Naive thymus-derived CD4-positive, alpha-beta T cell (primary cell): ENCODE results near the gene DYSF. TPM values are rescaled to one million over a fixed set of nuclear protein-coding genes. Genes with fewer than 3 reads are reported as not detected.

ENCODE experiments used
- ATAC-seq: fragments of 150-1000 bp; cut with Tn5 transposase; 2 replicates; pipeline ENCODE4 v1.10.0; 2021; ENCODE audit warnings: mild to moderate bottlenecking, moderate library complexity
- CTCF ChIA-PET: fragments of 350-600 bp; sonication (Branson Sonifier 250); formaldehyde crosslinking; loops from one replicate; lab custom pipeline; 2021; ENCODE audit warnings: antibody characterized with exemption; lab: Charles Lee
- POLR2A ChIA-PET: fragments of 350-600 bp; sonication (Branson Sonifier 250); formaldehyde crosslinking; loops from one replicate; lab custom pipeline; 2021; ENCODE audit warnings: antibody characterized with exemption, inconsistent platforms; lab: Charles Lee
- DNase-seq, 9 donors: peaks; one replicate each; pipeline versions ENCODE4 v3.0.0 to v3.0.0-alpha.2; 2020 to 2022; ENCODE audit warnings: mixed read lengths in 1 of 9
- H3K27ac ChIP-seq: one replicate; pipeline ENCODE4 v1.7.0; 2013; ENCODE audit warnings: mild to moderate bottlenecking, low read depth, low read length, moderate library complexity
- H3K27me3 ChIP-seq, 2 donors: one replicate each; pipeline ENCODE4 v1.7.0; 2013; ENCODE audit warnings: low read length in 2 of 2, mild to moderate bottlenecking in 2 of 2, moderate library complexity in 2 of 2; ENCODE audit not compliant: control insufficient read depth in 2 of 2, insufficient read depth in 2 of 2
- H3K36me3 ChIP-seq, 3 experiments: 1 replicate in 2 of 3; 2 replicates in 1 of 3; pipeline ENCODE4 v1.7.0; 2013; ENCODE audit warnings: low read length in 3 of 3, mild to moderate bottlenecking in 3 of 3, moderate library complexity in 1 of 3; ENCODE audit not compliant: insufficient read depth in 3 of 3, control insufficient read depth in 2 of 3
- H3K4me1 ChIP-seq, 2 donors: one replicate each; pipeline ENCODE4 v1.7.0; 2013; ENCODE audit warnings: low read length in 2 of 2, mild to moderate bottlenecking in 2 of 2, moderate library complexity in 1 of 2; ENCODE audit not compliant: control insufficient read depth in 2 of 2, insufficient read depth in 2 of 2
- H3K4me3 ChIP-seq: 2 replicates; pipeline ENCODE4 v1.7.0; 2013; ENCODE audit warnings: mild to moderate bottlenecking, low read length
- H3K9me3 ChIP-seq, 3 experiments: 1 replicate in 2 of 3; 2 replicates in 1 of 3; pipeline ENCODE4 v1.7.0; 2013; ENCODE audit warnings: low read length in 3 of 3; ENCODE audit not compliant: control insufficient read depth in 2 of 3
- H3K27ac Mint-ChIP-seq, 9 donors: one replicate each; pipeline ENCODE4 v1.8.0; 2020 to 2022; ENCODE audit warnings: mixed read lengths in 9 of 9, mild to moderate bottlenecking in 8 of 9, moderate library complexity in 5 of 9, inconsistent platforms in 2 of 9
- H3K27me3 Mint-ChIP-seq, 5 donors: one replicate each; pipeline ENCODE4 v1.8.0; 2021 to 2022; ENCODE audit warnings: mixed read lengths in 5 of 5, mild to moderate bottlenecking in 1 of 5
- H3K36me3 Mint-ChIP-seq, 5 donors: one replicate each; pipeline ENCODE4 v1.8.0; 2020 to 2022; ENCODE audit warnings: mixed read lengths in 5 of 5, mild to moderate bottlenecking in 3 of 5, inconsistent platforms in 1 of 5
- H3K4me1 Mint-ChIP-seq, 7 donors: one replicate each; pipeline ENCODE4 v1.8.0; 2020 to 2022; ENCODE audit warnings: mixed read lengths in 7 of 7, mild to moderate bottlenecking in 3 of 7, inconsistent platforms in 1 of 7
- H3K4me3 Mint-ChIP-seq, 10 donors: one replicate each; pipeline ENCODE4 v1.8.0; 2020 to 2022; ENCODE audit warnings: mild to moderate bottlenecking in 10 of 10, mixed read lengths in 10 of 10, moderate library complexity in 6 of 10, inconsistent platforms in 2 of 10
- H3K9me3 Mint-ChIP-seq, 11 donors: one replicate each; pipeline ENCODE4 v1.8.0; 2020 to 2022; ENCODE audit warnings: mixed read lengths in 11 of 11, mild to moderate bottlenecking in 4 of 11, inconsistent platforms in 1 of 11, moderate library complexity in 1 of 11
- intact Hi-C, 2 donors: fragments of 100-400 bp; cut with micrococcal nuclease; formaldehyde crosslinking; loops; one replicate each; pipeline ENCODE4 v1.15.1; 2023
- polyA plus RNA-seq, 2 donors: library from polyadenylated mRNA; unstranded; fragments of 300-500 nt; fragmentation: Illumina TruSeq; gene quantifications; one replicate each; pipeline ENCODE4 v1.2.3, GENCODE V29; 2021
- total RNA-seq, 6 experiments: library from RNA in 5 of 6; stranded (reverse) in 5 of 6; gene quantifications; 1 replicate in 5 of 6; 2 replicates in 1 of 6; pipeline ENCODE4 v1.2.3 and lab custom pipeline; 2021 to 2026

The DYSF gene
- total and polyA plus RNA-seq, 7 experiments from 2014 or later = 0.14 to 28.2 (median 0.32) TPM; not detected in 2

- POLR2A ChIA-PET = no interaction called here
- intact Hi-C loops = loop anchor here in 1 of 2 donors (2.0 kb wide), 1 partner anchor 51 kb away; no protein-coding TSS in a partner anchor
- no peak overlapping the region for H3K27ac Mint-ChIP-seq
- no peak overlapping the region for H3K4me3 Mint-ChIP-seq
- no peak overlapping the region for H3K4me3 ChIP-seq
- peaks cover 8 to 25% (median 21%) of the 10 kb centered on the region in 5 donors for H3K27me3 Mint-ChIP-seq
- DNase-seq (no peak), ATAC-seq (no peak)
- H3K36me3 Mint-ChIP-seq = peaks cover 0 to under 1% (median 0%) of the 10 kb centered on the region in 5 donors
- H3K4me1 Mint-ChIP-seq = peaks cover 0 to 7% (median 3%) of the 10 kb centered on the region in 7 donors
- H3K36me3 ChIP-seq = no peaks in the 10 kb centered on the region
- peaks cover 0 to 5% of the 10 kb centered on the region in 2 donors for H3K27me3 ChIP-seq
- H3K4me1 ChIP-seq = no peaks in the 10 kb centered on the region
- CTCF ChIA-PET = no interaction called here
- H3K9me3 Mint-ChIP-seq = peaks cover 0 to 5% (median 0%) of the 10 kb centered on the region in 11 donors
- H3K9me3 ChIP-seq = peaks cover 0 to 8% (median 0%) of the 10 kb centered on the region in 3 experiments
- no peak overlapping the region for H3K27ac ChIP-seq
Measured at GRCh38 chr2:71460056-71460455, 6.7 kb downstream of the DYSF start.

GRCh38 chr2:71460595-71461303 is 7.4 kb downstream of the DYSF start:
- POLR2A ChIA-PET = no interaction called here
- Histone ChIP-seq H3K4me3 (no peak overlapping the region), H3K4me1 (no peaks in the 10 kb centered on the region), H3K27ac (no peak overlapping the region), H3K27me3 (peaks cover 0 to 7% of the 10 kb centered on the region in 2 donors), H3K36me3 (no peaks in the 10 kb centered on the region), H3K9me3 (peaks cover 0 to 8% (median 0%) of the 10 kb centered on the region in 3 experiments)
- ATAC-seq = no peak
- H3K9me3 Mint-ChIP-seq = peaks cover 0 to 5% (median 0%) of the 10 kb centered on the region in 11 donors
- CTCF ChIA-PET = interaction anchor here (0.8 kb wide), 1 partner anchor 20 kb away, joined by 3 read pairs; no protein-coding TSS in a partner anchor
- H3K4me1 Mint-ChIP-seq = peaks cover 0 to 5% (median 0%) of the 10 kb centered on the region in 7 donors
- H3K4me3 Mint-ChIP-seq = no peak overlapping the region
- H3K27ac Mint-ChIP-seq = no peak overlapping the region
- no peaks in the 10 kb centered on the region for H3K36me3 Mint-ChIP-seq
- H3K27me3 Mint-ChIP-seq = peaks cover 3 to 18% (median 14%) of the 10 kb centered on the region in 5 donors
- intact Hi-C loops = loop anchor here in 1 of 2 donors (2.0 kb wide), 1 partner anchor 50 kb away; no protein-coding TSS in a partner anchor
- no peak for DNase-seq

GRCh38 chr2:71461304-71461671 is 7.9 kb downstream of the DYSF start:
- ChIA-PET POLR2A (no interaction called here), CTCF (no interaction called here)

GRCh38 chr2:71462056-71462605 is 8.8 kb downstream of the DYSF start:
- no peak overlapping the region for H3K27ac Mint-ChIP-seq
- H3K4me3 Mint-ChIP-seq = no peak overlapping the region

More at GRCh38 chr2:71461304-71461671, 7.9 kb downstream of the DYSF start:
- peaks cover 0 to 13% (median 9%) of the 10 kb centered on the region in 5 donors for H3K27me3 Mint-ChIP-seq
- DNase-seq = no peak
- no peak overlapping the region for H3K4me3 Mint-ChIP-seq
- Histone ChIP-seq H3K27ac (no peak overlapping the region), H3K4me3 (no peak overlapping the region), H3K27me3 (peaks cover 0 to 7% of the 10 kb centered on the region in 2 donors), H3K4me1 (no peaks in the 10 kb centered on the region), H3K9me3 (peaks cover 0 to 8% (median 0%) of the 10 kb centered on the region in 3 experiments), H3K36me3 (no peaks in the 10 kb centered on the region)
- peaks cover 0 to 5% (median 0%) of the 10 kb centered on the region in 11 donors for H3K9me3 Mint-ChIP-seq
- intact Hi-C loops = loop anchor here in 1 of 2 donors (2.0 kb wide), 1 partner anchor 50 kb away; no protein-coding TSS in a partner anchor
- peaks cover 0 to 3% (median 0%) of the 10 kb centered on the region in 7 donors for H3K4me1 Mint-ChIP-seq
- H3K27ac Mint-ChIP-seq = no peak overlapping the region
- no peak for ATAC-seq
- no peaks in the 10 kb centered on the region for H3K36me3 Mint-ChIP-seq

GRCh38 chr2:71462641-71463341 is 9.4 kb downstream of the DYSF start:
- H3K36me3 ChIP-seq = no peaks in the 10 kb centered on the region
- ATAC-seq = no peak

More at GRCh38 chr2:71462056-71462605, 8.8 kb downstream of the DYSF start:
- DNase-seq = no peak
- H3K9me3 Mint-ChIP-seq = peaks cover 0 to 5% (median 0%) of the 10 kb centered on the region in 11 donors
- H3K36me3 ChIP-seq = no peaks in the 10 kb centered on the region
- ChIA-PET CTCF (no interaction called here), POLR2A (no interaction called here)
- H3K27ac ChIP-seq = no peak overlapping the region
- H3K36me3 Mint-ChIP-seq = no peaks in the 10 kb centered on the region
- H3K9me3 ChIP-seq = peaks cover 0 to 8% (median 0%) of the 10 kb centered on the region in 3 experiments
- peaks cover 4 to 10% (median 8%) of the 10 kb centered on the region in 5 donors for H3K27me3 Mint-ChIP-seq
- no peak overlapping the region for H3K4me3 ChIP-seq
- H3K4me1 Mint-ChIP-seq = peaks cover 0 to 7% (median 3%) of the 10 kb centered on the region in 7 donors
- no peak for ATAC-seq
- H3K27me3 ChIP-seq = peaks cover 0 to 7% of the 10 kb centered on the region in 2 donors
- no peaks in the 10 kb centered on the region for H3K4me1 ChIP-seq
- intact Hi-C loops = no loop called here

GRCh38 chr2:71463342-71463654 is 9.9 kb downstream of the DYSF start:
- POLR2A ChIA-PET = no interaction called here
- Histone ChIP-seq H3K36me3 (no peaks in the 10 kb centered on the region), H3K4me1 (no peaks in the 10 kb centered on the region), H3K27me3 (peaks cover 0 to 7% of the 10 kb centered on the region in 2 donors), H3K4me3 (no peak overlapping the region), H3K9me3 (peaks cover 0 to 8% (median 0%) of the 10 kb centered on the region in 3 experiments), H3K27ac (no peak overlapping the region)
- ATAC-seq (no peak), DNase-seq (no peak)
- Mint-ChIP-seq H3K36me3 (no peaks in the 10 kb centered on the region), H3K27me3 (peaks cover 14 to 21% (median 16%) of the 10 kb centered on the region in 5 donors), H3K9me3 (peaks cover 0 to 5% (median 0%) of the 10 kb centered on the region in 11 donors), H3K27ac (no peak overlapping the region), H3K4me1 (peaks cover 0 to 13% (median 8%) of the 10 kb centered on the region in 7 donors), H3K4me3 (no peak overlapping the region)
- CTCF ChIA-PET = no interaction called here
- intact Hi-C loops = no loop called here

More at GRCh38 chr2:71462641-71463341, 9.4 kb downstream of the DYSF start:
- ChIA-PET POLR2A (no interaction called here), CTCF (no interaction called here)
- H3K4me1 Mint-ChIP-seq = peaks cover 0 to 11% (median 8%) of the 10 kb centered on the region in 7 donors
- no peak for DNase-seq
- H3K27me3 Mint-ChIP-seq = peaks cover 10 to 16% (median 11%) of the 10 kb centered on the region in 5 donors
- no peak overlapping the region for H3K4me3 Mint-ChIP-seq
- peaks cover 0 to 5% (median 0%) of the 10 kb centered on the region in 11 donors for H3K9me3 Mint-ChIP-seq
- no peaks in the 10 kb centered on the region for H3K36me3 Mint-ChIP-seq
- H3K27ac ChIP-seq = no peak overlapping the region
- peaks cover 0 to 8% (median 0%) of the 10 kb centered on the region in 3 experiments for H3K9me3 ChIP-seq
- intact Hi-C loops = no loop called here
- H3K27me3 ChIP-seq = peaks cover 0 to 7% of the 10 kb centered on the region in 2 donors
- H3K4me1 ChIP-seq = no peaks in the 10 kb centered on the region
- H3K4me3 ChIP-seq = no peak overlapping the region
- no peak overlapping the region for H3K27ac Mint-ChIP-seq
